Testis (tissue), 3 donors: ENCODE results near the gene FBXL14. TPM values are rescaled to one million over a fixed set of nuclear protein-coding genes. Genes with fewer than 3 reads are reported as not detected.

Experiments used
- DNase-seq: peaks from one replicate; pipeline ENCODE4 v3.0.0-alpha.2; 2019
- H3K27ac ChIP-seq, 2 donors: fragments of 200-600 bp; sonication (generic); one replicate each; pipeline ENCODE4 v1.5.1; 2019
- H3K27me3 ChIP-seq: fragments of 200-600 bp; sonication (generic); one replicate; pipeline ENCODE4 v1.5.1; 2019
- H3K36me3 ChIP-seq: fragments of 200-600 bp; sonication (generic); one replicate; pipeline ENCODE4 v1.5.1; 2017; ENCODE audit warnings: low read depth; ENCODE audit errors: missing control alignments
- H3K4me1 ChIP-seq: fragments of 200-600 bp; sonication (generic); one replicate; pipeline ENCODE4 v1.5.1; 2019
- H3K4me3 ChIP-seq, 2 donors: fragments of 200-600 bp; sonication (generic); one replicate each; pipeline ENCODE4 v1.5.1; 2017 to 2019
- H3K9me3 ChIP-seq: fragments of 200-600 bp; sonication (generic); one replicate; pipeline ENCODE4 v1.5.1; 2017
- CTCF ChIP-seq, 3 experiments: fragments of 450-650 bp in 2 of 3; fragments of 200-600 bp in 1 of 3; sonication (generic) in 1 of 3; IDR thresholded peaks; one replicate each; pipeline ENCODE4 v1.5.1; 2016 to 2019; ENCODE audit warnings: antibody characterized with exemption in 3 of 3, mild to moderate bottlenecking in 2 of 3, moderate library complexity in 1 of 3
- POLR2A ChIP-seq: fragments of 450-650 bp; IDR thresholded peaks from one replicate; pipeline ENCODE4 v1.6.1; 2017; ENCODE audit warnings: antibody characterized with exemption, mild to moderate bottlenecking, moderate library complexity
- WGBS, 2 donors: methylation state at CpG; one replicate each; pipeline ENCODE4 v1.1.5; 2018; 5-methylcytosine and 5-hydroxymethylcytosine counted together
- intact Hi-C: fragments of 100-400 bp; cut with DNase I; formaldehyde crosslinking; loops from one replicate; pipeline ENCODE4 v1.15.1; 2023; ENCODE audit warnings: low total_unique reads
- polyA plus RNA-seq: library from polyadenylated mRNA; stranded (reverse); fragments of 350-450 nt; fragmentation: Illumina TruSeq; extraction: RNeasy Lipid Tissue Mini Kit (QIAGEN cat#74804); gene quantifications from one replicate; pipeline ENCODE4 v1.2.3, GENCODE V29; 2014; ENCODE audit warnings: low read depth, low replicate concordance; ENCODE audit not compliant: insufficient read depth
- total RNA-seq, 2 donors: library from RNA; depleted of rRNA; stranded (reverse); fragments of >200 nt; gene quantifications; one replicate each; pipeline ENCODE4 v1.2.3, GENCODE V29; 2016

Gene FBXL14
- total and polyA plus RNA-seq, 3 donors from 2014 or later: 39.5 to 50.2 (median 45.8) TPM

GRCh38 chr12:1531654-1532374 is 62.6 kb downstream of the FBXL14 start:
- no peaks in the 10 kb centered on the region for H3K27me3 ChIP-seq
- no peaks in the 10 kb centered on the region for H3K36me3 ChIP-seq
- H3K4me3 ChIP-seq: peak overlapping the region; percentile 47 to 62
- WGBS, 2 donors: 45 to 48% methylated on average over 19 to 26 of the region's 26 CpGs
- DNase-seq: no peak
- no peaks in the 10 kb centered on the region for H3K4me1 ChIP-seq
- H3K9me3 ChIP-seq: no peaks in the 10 kb centered on the region
- TF ChIP-seq CTCF (IDR thresholded peaks at IDR 0.05) (no peak), POLR2A (no peak)
- no peak overlapping the region for H3K27ac ChIP-seq
- intact Hi-C loops: no loop called here

DNA sequence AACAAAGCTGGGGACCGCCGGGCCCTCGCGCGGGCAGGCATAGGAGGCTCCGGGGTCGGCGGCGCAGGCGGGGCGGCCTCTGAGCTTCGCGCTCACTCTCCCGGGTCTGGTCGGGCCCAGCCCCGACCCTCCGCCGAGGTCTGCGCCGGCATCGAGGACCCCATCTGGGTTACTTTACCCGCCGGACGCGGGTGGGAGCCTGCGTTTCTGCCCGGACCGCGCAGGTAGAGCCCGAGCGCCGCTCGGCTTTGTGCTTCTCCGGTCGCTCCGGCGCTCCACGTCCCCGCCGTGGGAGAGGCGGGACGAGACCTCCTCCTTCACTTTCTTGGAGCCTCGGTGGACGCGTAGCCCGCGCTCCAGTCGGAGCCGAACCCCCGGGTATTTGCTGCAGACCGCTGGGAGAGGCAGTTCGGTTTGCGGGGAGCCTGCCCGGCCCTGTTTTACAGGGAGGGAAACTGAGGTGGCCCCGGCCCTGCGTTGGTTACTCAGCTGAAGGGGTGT is 63.2 kb downstream of the FBXL14 start:
- DNase-seq: no peak
- H3K36me3 ChIP-seq: no peaks in the 10 kb centered on the region
- no peaks in the 10 kb centered on the region for H3K27me3 ChIP-seq
- intact Hi-C loops: no loop called here
- H3K27ac ChIP-seq: peak overlapping the region in 1 of 2 donors; percentile 36
- no peaks in the 10 kb centered on the region for H3K9me3 ChIP-seq
- H3K4me1 ChIP-seq: no peaks in the 10 kb centered on the region
- H3K4me3 ChIP-seq: peak overlapping the region; percentile 47 to 62
- 4% methylated on average over 35 of the region's 56 CpGs; no CpG with 5 or more reads in 1 of the 2 donors for WGBS, 2 donors
- TF ChIP-seq CTCF (IDR thresholded peaks at IDR 0.05) (no peak), POLR2A (no peak)

DNA sequence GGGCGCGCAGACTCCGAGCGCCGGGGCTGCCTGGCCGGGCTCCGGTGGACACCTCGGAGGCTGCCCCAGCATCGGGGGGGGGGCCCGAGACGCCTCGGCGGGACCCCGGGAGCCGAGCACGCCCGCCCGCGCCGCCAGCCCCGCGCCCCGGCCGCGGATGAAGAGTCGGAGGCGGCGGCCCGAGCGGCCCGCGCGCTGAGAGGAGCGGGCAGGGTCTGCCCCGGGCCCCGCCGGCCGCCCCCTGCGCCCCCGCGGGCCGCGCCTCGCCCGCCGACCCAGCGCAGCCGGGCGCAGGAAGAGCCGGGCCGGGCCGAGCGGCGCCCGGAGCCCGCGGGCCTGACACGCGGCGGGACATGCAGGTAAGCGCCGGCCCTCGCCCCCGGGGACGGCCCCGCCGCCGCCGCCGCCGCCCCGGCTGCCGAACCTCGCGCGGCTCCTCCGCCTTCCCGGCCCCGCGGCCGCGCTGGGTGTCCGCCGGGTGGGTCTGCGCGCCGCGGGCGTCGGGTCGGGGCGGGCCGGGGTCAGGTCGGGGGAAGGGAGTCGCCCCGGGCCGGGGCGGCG is 63.7 kb downstream of the FBXL14 start:
- H3K36me3 ChIP-seq: no peaks in the 10 kb centered on the region
- DNase-seq: no peak
- H3K4me3 ChIP-seq: peak overlapping the region; percentile 52 to 62
- peak overlapping the region in 1 of 2 donors; percentile 36 for H3K27ac ChIP-seq
- no peaks in the 10 kb centered on the region for H3K4me1 ChIP-seq
- H3K9me3 ChIP-seq: no peaks in the 10 kb centered on the region
- no peak for TF ChIP-seq POLR2A
- no peak for TF ChIP-seq CTCF (IDR thresholded peaks at IDR 0.05)
- 1% methylated on average over 22 of the region's 99 CpGs; no CpG with 5 or more reads in 1 of the 2 donors for WGBS, 2 donors
- H3K27me3 ChIP-seq: no peaks in the 10 kb centered on the region
- intact Hi-C loops: no loop called here

GRCh38 chr12:1529862-1530591 is 64.4 kb downstream of the FBXL14 start:
- TF ChIP-seq POLR2A: no peak
- no peak for TF ChIP-seq CTCF (IDR thresholded peaks at IDR 0.05)
- no peaks in the 10 kb centered on the region for H3K27me3 ChIP-seq
- H3K36me3 ChIP-seq: no peaks in the 10 kb centered on the region
- DNase-seq: no peak
- H3K9me3 ChIP-seq: no peaks in the 10 kb centered on the region
- H3K27ac ChIP-seq: peak overlapping the region in 1 of 2 donors; percentile 15
- H3K4me3 ChIP-seq: peak overlapping the region; percentile 42 to 52
- no peaks in the 10 kb centered on the region for H3K4me1 ChIP-seq
- intact Hi-C loops: no loop called here
- 1 to 28% methylated on average over 3 to 46 of the region's 101 CpGs for WGBS, 2 donors
